SK-N-SH treated with all-trans-retinoic acid at 6 μM for 48 hours (cell line): ENCODE results near the gene HAND2.

Experiments used
- ATAC-seq: fragments of 200-7000 bp; cut with Tn5 transposase; 3 replicates; pipeline ENCODE4 v1.9.1; 2020; ENCODE audit warnings: mild to moderate bottlenecking, moderate library complexity
- ARNTL ChIP-seq: fragments of 450-650 bp; formaldehyde crosslinking; IDR thresholded peaks from 2 replicates; pipeline ENCODE4 v1.5.0; 2020; ENCODE audit warnings: low read depth, mild to moderate bottlenecking, moderate library complexity, borderline replicate concordance
- BACH2 ChIP-seq: fragments of 250-450 bp; sonication (Bioruptor Pico); IDR thresholded peaks from 2 replicates; pipeline ENCODE4 v1.9.0; 2021; ENCODE audit warnings: mild to moderate bottlenecking, borderline replicate concordance
- CREB5 ChIP-seq: fragments of 250-450 bp; sonication (Bioruptor Pico); IDR thresholded peaks from 2 replicates; pipeline ENCODE4 v1.5.1; 2020; ENCODE audit warnings: low read depth, mild to moderate bottlenecking, moderate library complexity
- CSDC2 ChIP-seq: fragments of 250-450 bp; sonication (Bioruptor Pico); IDR thresholded peaks from 2 replicates; pipeline ENCODE4 v1.5.0; 2020; ENCODE audit warnings: mild to moderate bottlenecking, moderate library complexity
- ESRRG ChIP-seq: fragments of 250-450 bp; sonication (Bioruptor Pico); IDR thresholded peaks from 2 replicates; pipeline ENCODE4 v1.6.1; 2021; ENCODE audit warnings: mild to moderate bottlenecking
- ISL1 ChIP-seq: fragments of 250-450 bp; sonication (Bioruptor Pico); IDR thresholded peaks from 2 replicates; pipeline ENCODE4 v2.1.2; 2022; ENCODE audit warnings: mild to moderate bottlenecking, moderate library complexity
- POU6F1 ChIP-seq: fragments of 250-450 bp; sonication (Bioruptor Pico); IDR thresholded peaks from 2 replicates; pipeline ENCODE4 v1.8.0; 2021; ENCODE audit warnings: low read depth, mild to moderate bottlenecking, moderate library complexity, borderline replicate concordance
- PPARA ChIP-seq: fragments of 250-450 bp; sonication (Bioruptor Pico); IDR thresholded peaks from 2 replicates; pipeline ENCODE4 v1.5.0; 2020; ENCODE audit warnings: mild to moderate bottlenecking, borderline replicate concordance
- SNAI2 ChIP-seq: fragments of 250-450 bp; sonication (Bioruptor Pico); IDR thresholded peaks from 2 replicates; pipeline ENCODE4 v1.5.0; 2020; ENCODE audit warnings: mild to moderate bottlenecking, moderate library complexity
- TOX ChIP-seq: fragments of 250-450 bp; sonication (Bioruptor Pico); IDR thresholded peaks from 2 replicates; pipeline ENCODE4 v1.8.0; 2021; ENCODE audit warnings: mild to moderate bottlenecking, moderate library complexity, borderline replicate concordance
- TSHZ2 ChIP-seq: fragments of 250-450 bp; sonication (Bioruptor Pico); IDR thresholded peaks from 2 replicates; pipeline ENCODE4 v1.5.0; 2020; ENCODE audit warnings: mild to moderate bottlenecking, moderate library complexity
- ZFP3 ChIP-seq: fragments of 250-450 bp; sonication (Bioruptor Pico); IDR thresholded peaks from 2 replicates; pipeline ENCODE4 v1.5.0; 2020; ENCODE audit warnings: mild to moderate bottlenecking, moderate library complexity
- ZFP30 ChIP-seq: fragments of 450-650 bp; formaldehyde crosslinking; IDR thresholded peaks from 2 replicates; pipeline ENCODE4 v1.5.0; 2022; ENCODE audit warnings: mild to moderate bottlenecking, moderate library complexity
- ZNF565 ChIP-seq: fragments of 450-650 bp; formaldehyde crosslinking; conservative IDR thresholded peaks from 2 replicates; pipeline ENCODE4 v1.5.0; 2020; ENCODE audit warnings: low read depth, mild to moderate bottlenecking, moderate library complexity
- ZNF70 ChIP-seq: fragments of 450-650 bp; formaldehyde crosslinking; IDR thresholded peaks from 2 replicates; pipeline ENCODE4 v1.5.0; 2020; ENCODE audit warnings: mild to moderate bottlenecking, moderate library complexity
- ZNF8 ChIP-seq: fragments of 450-650 bp; formaldehyde crosslinking; IDR thresholded peaks from 2 replicates; pipeline ENCODE4 v1.5.0; 2020; ENCODE audit warnings: mild to moderate bottlenecking, moderate library complexity
- TF ChIP-seq, protein P1 (sequence below): fragments of 250-450 bp; sonication (Bioruptor Pico); IDR thresholded peaks from 2 replicates; pipeline ENCODE4 v1.8.0; 2020; ENCODE audit warnings: mild to moderate bottlenecking, moderate library complexity, borderline replicate concordance

Gene HAND2

GRCh38 chr4:173571620-173572019, 41.6 kb upstream of the HAND2 start:
- ATAC-seq, result no peak
- TF ChIP-seq CREB5 (CRISPR knock-in tag) (no peak), ISL1 (no peak), ZFP3 (CRISPR knock-in tag) (no peak), TSHZ2 (CRISPR knock-in tag) (no peak), PPARA (CRISPR knock-in tag) (no peak)
- TF ChIP-seq, all 23 proteins: peak for 0

DNA sequence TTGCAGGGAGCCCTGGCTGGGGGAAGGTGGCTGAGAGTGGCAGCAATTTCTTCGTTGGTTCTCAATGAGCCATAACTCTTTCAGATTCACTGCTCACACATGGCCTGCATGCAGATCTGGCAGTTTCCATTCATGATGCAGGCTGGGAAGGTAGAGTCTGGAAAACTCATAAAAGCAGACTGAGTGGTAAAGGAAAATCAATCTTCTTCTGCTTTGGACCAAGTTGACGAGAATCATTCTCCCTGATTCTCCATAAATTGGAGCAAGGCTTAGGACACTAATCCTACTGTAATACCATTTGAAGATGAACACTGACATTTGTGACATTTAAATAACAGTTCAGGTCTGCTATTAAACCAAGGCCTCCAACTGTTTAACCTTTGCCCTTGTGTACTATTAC, 35.3 kb upstream of the HAND2 start:
- ATAC-seq, result no peak
- TF ChIP-seq ZFP30 (CRISPR knock-in tag) (no peak), ZNF70 (CRISPR knock-in tag) (no peak), ARNTL (no peak), SNAI2 (CRISPR knock-in tag) (no peak), PPARA (CRISPR knock-in tag) (no peak), CSDC2 (CRISPR knock-in tag) (no peak), ESRRG (CRISPR knock-in tag) (no peak), ZNF565 (CRISPR knock-in tag) (no peak), BACH2 (CRISPR knock-in tag) (no peak), TSHZ2 (CRISPR knock-in tag) (no peak), TOX (CRISPR knock-in tag) (no peak)
- TF ChIP-seq, protein P1, sequence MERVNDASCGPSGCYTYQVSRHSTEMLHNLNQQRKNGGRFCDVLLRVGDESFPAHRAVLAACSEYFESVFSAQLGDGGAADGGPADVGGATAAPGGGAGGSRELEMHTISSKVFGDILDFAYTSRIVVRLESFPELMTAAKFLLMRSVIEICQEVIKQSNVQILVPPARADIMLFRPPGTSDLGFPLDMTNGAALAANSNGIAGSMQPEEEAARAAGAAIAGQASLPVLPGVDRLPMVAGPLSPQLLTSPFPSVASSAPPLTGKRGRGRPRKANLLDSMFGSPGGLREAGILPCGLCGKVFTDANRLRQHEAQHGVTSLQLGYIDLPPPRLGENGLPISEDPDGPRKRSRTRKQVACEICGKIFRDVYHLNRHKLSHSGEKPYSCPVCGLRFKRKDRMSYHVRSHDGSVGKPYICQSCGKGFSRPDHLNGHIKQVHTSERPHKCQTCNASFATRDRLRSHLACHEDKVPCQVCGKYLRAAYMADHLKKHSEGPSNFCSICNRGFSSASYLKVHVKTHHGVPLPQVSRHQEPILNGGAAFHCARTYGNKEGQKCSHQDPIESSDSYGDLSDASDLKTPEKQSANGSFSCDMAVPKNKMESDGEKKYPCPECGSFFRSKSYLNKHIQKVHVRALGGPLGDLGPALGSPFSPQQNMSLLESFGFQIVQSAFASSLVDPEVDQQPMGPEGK (CRISPR knock-in tag), result no peak

DNA sequence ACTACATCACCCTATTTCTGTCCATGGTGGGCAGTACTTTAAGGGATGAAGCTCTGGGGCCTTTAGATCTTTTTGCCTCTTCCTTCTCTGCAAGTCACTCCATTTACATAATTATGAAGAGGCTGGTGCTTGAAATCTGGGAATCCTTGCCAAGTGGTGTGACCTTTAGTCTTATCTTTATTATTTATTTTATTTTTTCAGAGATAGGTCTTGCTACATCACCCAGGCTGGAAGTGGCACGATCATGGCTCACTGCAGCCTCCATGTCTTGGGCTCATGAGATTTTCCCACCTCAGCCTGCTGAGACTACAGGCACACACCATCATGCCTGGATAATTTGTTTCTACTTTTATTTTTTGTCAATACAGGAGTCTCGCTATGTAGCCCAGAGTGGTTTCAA, 34.4 kb upstream of the HAND2 start:
- no peak for ATAC-seq
- TF ChIP-seq CSDC2 (CRISPR knock-in tag) (no peak), TSHZ2 (CRISPR knock-in tag) (no peak), ZFP30 (CRISPR knock-in tag) (no peak)

GRCh38 chr4:173560896-173561295, 30.9 kb upstream of the HAND2 start:
- ATAC-seq, result no peak

More at GRCh38 chr4:173560896-173561295, 30.9 kb upstream of the HAND2 start:
- TF ChIP-seq POU6F1 (CRISPR knock-in tag) (no peak), PPARA (CRISPR knock-in tag) (no peak), ZNF565 (CRISPR knock-in tag) (no peak), ZNF8 (no peak), SNAI2 (CRISPR knock-in tag) (no peak), CSDC2 (CRISPR knock-in tag) (no peak), ZNF70 (CRISPR knock-in tag) (no peak), TSHZ2 (CRISPR knock-in tag) (no peak)
